CD8-positive, alpha-beta memory T cell (primary cell): ENCODE data around the gene DUSP16. TPM values are rescaled to one million over a fixed set of nuclear protein-coding genes. Genes with fewer than 3 reads are reported as not detected.

Experiments
- CTCF ChIA-PET: fragments of 350-600 bp; sonication (Branson Sonifier 250); formaldehyde crosslinking; loops from one replicate; lab custom pipeline; 2021; ENCODE audit warnings: antibody characterized with exemption; lab: Charles Lee
- POLR2A ChIA-PET: fragments of 350-600 bp; sonication (Branson Sonifier 250); formaldehyde crosslinking; loops from one replicate; lab custom pipeline; 2021; ENCODE audit warnings: antibody characterized with exemption; lab: Charles Lee
- DNase-seq, 5 donors: peaks; one replicate each; pipeline versions ENCODE4 v3.0.0 to v3.0.0-alpha.2; 2020 to 2022; ENCODE audit warnings: mixed read lengths in 1 of 5
- H3K27ac ChIP-seq: one replicate; pipeline ENCODE4 v1.7.0; 2013; ENCODE audit warnings: low read depth, mild to moderate bottlenecking, low read length, moderate library complexity
- H3K27me3 ChIP-seq: 2 replicates; pipeline ENCODE4 v1.7.0; 2013; ENCODE audit warnings: low read length, mild to moderate bottlenecking; ENCODE audit not compliant: insufficient read depth, poor library complexity, severe bottlenecking
- H3K36me3 ChIP-seq: 2 replicates; pipeline ENCODE4 v1.7.0; 2013; ENCODE audit warnings: mild to moderate bottlenecking, low read length, moderate library complexity; ENCODE audit not compliant: insufficient read depth
- H3K4me1 ChIP-seq: 2 replicates; pipeline ENCODE4 v1.7.0; 2013; ENCODE audit warnings: mild to moderate bottlenecking, low read length, moderate library complexity; ENCODE audit not compliant: insufficient read depth
- H3K4me3 ChIP-seq: 2 replicates; pipeline ENCODE4 v1.7.0; 2013; ENCODE audit warnings: mild to moderate bottlenecking, low read length
- H3K9me3 ChIP-seq: 2 replicates; pipeline ENCODE4 v1.7.0; 2013; ENCODE audit warnings: mild to moderate bottlenecking, low read length
- H3K27ac Mint-ChIP-seq, 8 donors: one replicate each; pipeline ENCODE4 v1.8.0; 2020 to 2021; ENCODE audit warnings: mixed read lengths in 8 of 8, mild to moderate bottlenecking in 6 of 8, inconsistent platforms in 3 of 8, moderate library complexity in 3 of 8
- H3K27me3 Mint-ChIP-seq, 2 donors: one replicate each; pipeline ENCODE4 v1.8.0; 2020 to 2021; ENCODE audit warnings: mixed read lengths in 2 of 2, mild to moderate bottlenecking in 1 of 2, moderate library complexity in 1 of 2
- H3K36me3 Mint-ChIP-seq, 3 donors: one replicate each; pipeline ENCODE4 v1.8.0; 2020 to 2021; ENCODE audit warnings: mixed read lengths in 3 of 3, inconsistent platforms in 1 of 3, mild to moderate bottlenecking in 1 of 3
- H3K4me1 Mint-ChIP-seq, 3 donors: one replicate each; pipeline ENCODE4 v1.8.0; 2020 to 2021; ENCODE audit warnings: mixed read lengths in 3 of 3, inconsistent platforms in 1 of 3, mild to moderate bottlenecking in 1 of 3
- H3K4me3 Mint-ChIP-seq, 7 donors: one replicate each; pipeline ENCODE4 v1.8.0; 2020 to 2021; ENCODE audit warnings: mixed read lengths in 7 of 7, mild to moderate bottlenecking in 6 of 7, moderate library complexity in 4 of 7, inconsistent platforms in 2 of 7
- H3K9me3 Mint-ChIP-seq, 5 donors: one replicate each; pipeline ENCODE4 v1.8.0; 2020 to 2022; ENCODE audit warnings: mixed read lengths in 5 of 5, mild to moderate bottlenecking in 3 of 5, moderate library complexity in 2 of 5, inconsistent platforms in 1 of 5
- polyA plus RNA-seq: library from polyadenylated mRNA; unstranded; fragments of 300-500 nt; fragmentation: Illumina TruSeq; gene quantifications from one replicate; pipeline ENCODE4 v1.2.3, GENCODE V29; 2021
- total RNA-seq, 2 experiments: library from RNA; stranded (reverse); gene quantifications; one replicate each; pipeline ENCODE4 v1.2.3, GENCODE V29; 2021

DUSP16 gene
- total and polyA plus RNA-seq, 3 experiments from 2014 or later: 10.3 to 41.2 (median 37.5) TPM

DNA sequence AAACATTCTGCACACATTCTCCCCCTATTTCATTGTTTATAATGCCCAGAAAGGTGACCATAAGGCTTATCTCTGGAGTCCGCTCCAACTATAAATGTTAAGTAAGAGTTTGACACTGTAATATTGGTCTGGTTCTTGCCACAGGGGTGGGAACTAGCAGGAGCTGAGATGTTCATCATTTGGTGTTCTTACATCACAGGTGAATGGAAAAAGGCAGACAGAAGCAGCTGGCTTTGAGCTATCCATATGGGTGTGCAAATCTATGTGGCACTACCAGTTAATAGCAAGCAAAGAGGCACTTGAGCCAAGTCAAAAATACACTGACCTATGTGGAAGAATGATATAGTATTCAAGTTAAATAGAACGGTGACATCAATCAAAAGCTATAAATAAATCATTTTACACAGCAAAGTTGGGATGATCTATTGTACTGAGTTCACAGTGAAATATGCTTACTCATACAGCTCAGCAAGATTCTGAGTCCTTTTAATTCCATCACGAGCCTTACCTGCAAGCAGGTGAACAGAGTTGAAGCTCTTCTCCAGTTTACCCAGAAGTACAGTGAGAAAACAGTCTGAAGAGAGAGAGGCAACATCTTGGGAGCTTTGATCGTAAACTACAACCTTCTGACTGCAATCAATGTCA, 43.2 kb downstream of the DUSP16 start:
- Histone ChIP-seq H3K9me3 (no peaks in the 10 kb centered on the region), H3K27me3 (no peaks in the 10 kb centered on the region), H3K4me1 (no peaks in the 10 kb centered on the region), H3K4me3 (no peak overlapping the region), H3K36me3 (peaks cover 6% of the 10 kb centered on the region), H3K27ac (no peak overlapping the region)
- POLR2A ChIA-PET: no interaction called here
- Mint-ChIP-seq H3K4me1 (peaks cover 6 to 39% (median 35%) of the 10 kb centered on the region in 3 donors), H3K9me3 (no peaks in the 10 kb centered on the region), H3K4me3 (no peak overlapping the region), H3K27me3 (no peaks in the 10 kb centered on the region), H3K36me3 (peaks cover 15 to 56% (median 22%) of the 10 kb centered on the region in 3 donors), H3K27ac (peak overlapping the region in 1 of 8 donors; percentile 55)
- CTCF ChIA-PET: interaction anchor here (1.3 to 3.0 kb wide), 2 partner anchors 16 to 49 kb away, joined by 3 to 9 read pairs; no protein-coding TSS in a partner anchor
- no peak for DNase-seq

DNA sequence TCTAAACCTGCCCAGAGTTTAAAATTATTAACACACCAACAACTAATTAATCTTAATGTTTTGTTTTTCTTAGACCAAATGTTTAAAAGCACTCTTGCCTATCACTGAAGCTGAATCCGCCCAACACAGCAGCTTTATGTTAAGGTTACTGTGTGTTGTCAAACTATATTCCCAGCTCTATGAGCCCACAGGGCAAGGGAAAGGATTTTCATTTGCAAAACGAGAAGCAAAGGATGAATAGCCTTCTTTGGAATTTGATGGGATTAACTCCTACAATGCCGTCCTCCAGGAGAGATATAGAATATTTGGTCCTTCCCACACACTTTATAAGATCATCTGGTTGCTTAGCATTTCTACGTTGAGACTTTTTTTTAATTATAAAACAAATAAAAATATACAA, 43.7 kb downstream of the DUSP16 start:
- ChIA-PET CTCF (interaction anchor here (1.3 to 3.0 kb wide), 2 partner anchors 15 to 50 kb away, joined by 3 to 9 read pairs; no protein-coding TSS in a partner anchor), POLR2A (interaction anchor here (0.6 kb wide), 1 partner anchor 42 kb away, joined by 3 read pairs; no protein-coding TSS in a partner anchor)
- Mint-ChIP-seq H3K36me3 (peaks cover 15 to 59% (median 22%) of the 10 kb centered on the region in 3 donors), H3K27me3 (no peaks in the 10 kb centered on the region), H3K27ac (no peak overlapping the region), H3K9me3 (no peaks in the 10 kb centered on the region), H3K4me3 (no peak overlapping the region), H3K4me1 (peaks cover 8 to 38% (median 35%) of the 10 kb centered on the region in 3 donors)
- Histone ChIP-seq H3K4me1 (no peaks in the 10 kb centered on the region), H3K27me3 (no peaks in the 10 kb centered on the region), H3K27ac (no peak overlapping the region), H3K9me3 (no peaks in the 10 kb centered on the region), H3K36me3 (peaks cover 6% of the 10 kb centered on the region), H3K4me3 (no peak overlapping the region)
- no peak for DNase-seq

DNA sequence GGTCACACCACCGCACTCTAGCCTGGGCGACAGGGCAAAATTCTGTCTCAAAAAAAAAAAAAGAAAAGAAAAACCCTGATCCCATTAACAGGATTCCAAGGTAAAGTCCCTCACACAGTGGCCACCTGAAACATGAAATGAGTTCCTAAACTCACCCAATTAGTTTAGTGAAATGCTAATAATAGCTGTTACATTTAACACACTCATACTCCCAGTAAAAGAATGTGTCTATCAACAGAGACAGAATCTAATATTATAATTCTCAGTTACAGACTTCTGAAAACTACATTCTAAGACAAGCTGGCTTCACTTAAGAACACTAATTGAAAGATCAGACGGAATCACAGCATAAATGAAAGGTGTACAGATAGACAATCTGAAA, 44.2 kb downstream of the DUSP16 start:
- Histone ChIP-seq H3K4me3 (no peak overlapping the region), H3K36me3 (peaks cover 6% of the 10 kb centered on the region), H3K27me3 (no peaks in the 10 kb centered on the region), H3K27ac (no peak overlapping the region), H3K4me1 (no peaks in the 10 kb centered on the region), H3K9me3 (no peaks in the 10 kb centered on the region)
- H3K27ac Mint-ChIP-seq: no peak overlapping the region
- no peak for DNase-seq
- CTCF ChIA-PET: interaction anchor here (3.0 kb wide), 1 partner anchor 15 kb away, joined by 9 read pairs; no protein-coding TSS in a partner anchor
- no peaks in the 10 kb centered on the region for H3K27me3 Mint-ChIP-seq
- POLR2A ChIA-PET: interaction anchor here (0.6 kb wide), 1 partner anchor 42 kb away, joined by 3 read pairs; no protein-coding TSS in a partner anchor
- H3K9me3 Mint-ChIP-seq: no peaks in the 10 kb centered on the region
- peaks cover 15 to 64% (median 22%) of the 10 kb centered on the region in 3 donors for H3K36me3 Mint-ChIP-seq
- H3K4me1 Mint-ChIP-seq: peaks cover 9 to 36% (median 34%) of the 10 kb centered on the region in 3 donors
- no peak overlapping the region for H3K4me3 Mint-ChIP-seq

DNA sequence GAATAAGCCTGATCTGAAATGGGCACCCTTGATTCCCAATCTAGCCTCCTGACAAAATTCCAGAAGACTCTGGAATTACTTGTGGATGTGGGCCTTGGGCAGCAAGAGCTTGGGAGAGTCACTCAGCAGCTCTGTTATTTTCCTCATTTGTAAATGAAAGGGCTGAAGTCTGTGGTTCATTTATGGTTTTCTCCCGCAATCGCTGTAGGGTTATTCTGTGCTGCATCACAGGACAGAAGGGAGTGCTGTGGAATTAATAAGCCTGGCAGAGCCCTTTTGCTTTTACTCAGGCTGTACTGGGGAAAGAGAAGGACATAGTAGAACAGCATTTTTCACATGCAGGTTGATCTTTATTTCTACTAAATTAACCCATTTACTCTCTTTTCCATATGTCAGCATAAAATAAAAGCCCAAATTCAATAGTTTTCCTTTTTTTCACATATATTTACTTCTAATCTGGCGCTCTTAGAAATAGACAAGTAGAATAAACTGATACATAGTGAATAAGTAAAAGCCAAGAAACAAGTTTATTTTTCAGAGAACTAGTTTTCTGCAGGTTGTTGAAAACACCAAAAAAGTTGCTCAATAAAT, 49.2 kb downstream of the DUSP16 start:
- Histone ChIP-seq H3K27me3 (no peaks in the 10 kb centered on the region), H3K4me1 (no peaks in the 10 kb centered on the region), H3K4me3 (no peak overlapping the region), H3K9me3 (no peaks in the 10 kb centered on the region), H3K27ac (no peak overlapping the region), H3K36me3 (peaks cover 6% of the 10 kb centered on the region)
- H3K9me3 Mint-ChIP-seq: no peaks in the 10 kb centered on the region
- ChIA-PET POLR2A (no interaction called here), CTCF (interaction anchor here (0.6 to 1.1 kb wide), 2 partner anchors 9 to 288 kb away, joined by 3 read pairs; no protein-coding TSS in a partner anchor)
- no peak for DNase-seq
- no peak overlapping the region for H3K4me3 Mint-ChIP-seq
- H3K27ac Mint-ChIP-seq: peak overlapping the region in 1 of 8 donors; percentile 17
- peaks cover 6 to 42% (median 8%) of the 10 kb centered on the region in 3 donors for H3K36me3 Mint-ChIP-seq
- peaks cover 18 to 23% (median 22%) of the 10 kb centered on the region in 3 donors for H3K4me1 Mint-ChIP-seq
- no peaks in the 10 kb centered on the region for H3K27me3 Mint-ChIP-seq

DNA sequence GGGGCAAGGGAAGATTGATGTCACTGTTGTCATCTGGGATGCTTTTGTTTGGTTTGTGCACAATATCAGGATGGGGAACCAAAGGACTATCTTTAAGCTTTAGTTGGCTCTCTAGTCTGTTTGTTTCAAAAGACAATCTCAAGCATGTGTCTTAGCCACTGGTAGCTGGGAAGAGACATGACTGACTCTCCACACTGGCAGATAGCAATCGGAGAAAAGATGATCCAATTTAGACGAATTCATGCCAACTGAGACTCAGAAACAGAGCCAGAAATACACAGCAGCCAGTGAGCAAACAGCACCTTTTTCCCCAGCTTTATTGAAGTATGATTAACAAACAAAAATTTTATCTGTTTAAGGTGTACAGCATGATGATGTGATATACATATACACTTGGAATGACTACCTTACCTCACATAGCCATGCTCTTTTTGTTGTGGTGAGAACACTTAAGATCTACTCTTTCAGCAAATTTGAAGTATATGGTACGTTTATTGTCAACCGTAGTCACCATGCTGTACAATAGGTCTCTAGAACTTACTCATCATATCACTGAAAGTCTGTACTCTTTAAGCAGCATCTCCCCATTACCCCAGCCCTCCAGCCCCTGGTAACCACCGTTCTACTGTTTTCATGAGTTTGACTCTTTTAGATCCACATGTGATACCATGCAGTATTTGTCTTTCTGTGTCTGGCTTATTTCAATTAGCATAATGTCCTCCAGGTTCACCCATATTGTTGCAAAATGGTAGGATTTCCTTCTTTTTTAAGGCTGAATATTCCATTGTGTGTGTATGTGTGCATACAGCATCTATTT, 50.6 kb downstream of the DUSP16 start:
- DNase-seq: no peak
- Mint-ChIP-seq H3K9me3 (no peaks in the 10 kb centered on the region), H3K36me3 (peaks cover 2 to 32% (median 5%) of the 10 kb centered on the region in 3 donors), H3K4me1 (peaks cover 19 to 28% (median 23%) of the 10 kb centered on the region in 3 donors), H3K27ac (no peak overlapping the region), H3K27me3 (no peaks in the 10 kb centered on the region), H3K4me3 (no peak overlapping the region)
- ChIA-PET POLR2A (no interaction called here), CTCF (no interaction called here)
- no peaks in the 10 kb centered on the region for H3K4me1 ChIP-seq
- H3K27ac ChIP-seq: no peak overlapping the region
- H3K27me3 ChIP-seq: no peaks in the 10 kb centered on the region
- H3K4me3 ChIP-seq: no peak overlapping the region
- no peaks in the 10 kb centered on the region for H3K36me3 ChIP-seq
- no peaks in the 10 kb centered on the region for H3K9me3 ChIP-seq

DNA sequence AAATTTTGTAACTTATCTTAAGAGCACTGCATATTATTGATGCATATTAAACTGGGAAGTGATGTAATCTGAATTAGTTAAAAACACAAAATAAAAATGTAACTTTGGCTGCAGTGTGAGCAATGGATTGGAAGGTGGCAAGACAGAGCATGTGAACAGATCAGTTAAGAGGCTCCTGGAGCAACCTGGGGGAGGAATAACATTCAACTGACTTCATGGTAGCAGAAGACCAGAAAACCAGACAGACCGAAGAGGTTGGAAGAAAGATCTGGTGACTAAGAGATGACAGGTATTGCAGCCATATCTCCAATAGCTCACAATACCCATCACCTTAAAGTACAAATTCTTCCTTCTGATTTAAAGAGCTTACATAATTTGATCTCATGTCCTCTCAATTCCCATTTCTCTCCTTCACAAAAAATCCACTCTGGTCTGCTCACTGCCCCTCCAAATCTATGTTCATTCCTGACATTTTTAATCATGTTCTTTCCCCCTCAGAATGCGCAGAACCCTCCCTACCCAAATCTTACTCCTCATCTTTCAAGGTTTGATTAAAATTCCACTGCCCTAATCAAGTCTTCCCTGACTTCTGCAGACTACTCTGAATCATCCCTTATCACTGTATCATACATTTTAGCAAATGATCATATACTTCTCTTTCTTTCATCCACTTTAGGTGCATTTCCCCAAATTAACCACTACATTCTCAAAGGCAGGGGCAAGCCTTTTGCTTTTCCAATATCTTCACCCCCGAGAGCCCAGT, 51.5 kb downstream of the DUSP16 start:
- ChIA-PET CTCF (no interaction called here), POLR2A (no interaction called here)
- Histone ChIP-seq H3K36me3 (no peaks in the 10 kb centered on the region), H3K4me1 (peaks cover 5% of the 10 kb centered on the region), H3K4me3 (no peak overlapping the region), H3K27ac (no peak overlapping the region), H3K9me3 (no peaks in the 10 kb centered on the region), H3K27me3 (no peaks in the 10 kb centered on the region)
- Mint-ChIP-seq H3K27ac (no peak overlapping the region), H3K4me3 (no peak overlapping the region), H3K9me3 (no peaks in the 10 kb centered on the region), H3K4me1 (peaks cover 28 to 37% (median 29%) of the 10 kb centered on the region in 3 donors), H3K36me3 (peaks cover 0 to 23% (median 2%) of the 10 kb centered on the region in 3 donors), H3K27me3 (no peaks in the 10 kb centered on the region)
- DNase-seq: no peak

DNA sequence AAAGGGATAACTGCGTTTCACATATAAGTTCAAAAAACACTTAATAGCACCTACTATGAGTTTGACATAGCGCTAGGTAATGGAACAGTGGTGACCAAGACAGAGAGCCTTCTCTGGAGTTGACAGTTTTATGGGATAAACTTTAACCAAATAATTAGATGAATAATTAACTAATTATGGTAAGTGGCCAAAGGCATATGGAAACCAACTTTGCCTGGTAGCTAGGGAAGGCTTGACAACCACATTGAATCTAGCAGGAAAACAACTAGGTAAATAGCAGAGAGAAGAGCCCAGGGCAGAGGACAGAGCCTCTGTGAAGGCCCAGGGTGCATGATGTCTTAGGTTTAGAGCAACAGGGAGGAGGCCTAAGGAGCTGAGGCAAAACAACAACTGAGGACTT, 52.1 kb downstream of the DUSP16 start:
- Mint-ChIP-seq H3K4me1 (peaks cover 32 to 44% (median 35%) of the 10 kb centered on the region in 3 donors), H3K27me3 (no peaks in the 10 kb centered on the region), H3K9me3 (no peaks in the 10 kb centered on the region), H3K36me3 (peaks cover 0 to 19% (median 2%) of the 10 kb centered on the region in 3 donors), H3K4me3 (no peak overlapping the region), H3K27ac (no peak overlapping the region)
- H3K9me3 ChIP-seq: no peaks in the 10 kb centered on the region
- POLR2A ChIA-PET: no interaction called here
- peaks cover 9% of the 10 kb centered on the region for H3K4me1 ChIP-seq
- no peaks in the 10 kb centered on the region for H3K36me3 ChIP-seq
- H3K27ac ChIP-seq: no peak overlapping the region
- H3K27me3 ChIP-seq: no peaks in the 10 kb centered on the region
- no peak for DNase-seq
- no peak overlapping the region for H3K4me3 ChIP-seq
- CTCF ChIA-PET: no interaction called here
